NOMO-1 treated with dmso at 0.1 percent for 144 hours (cell line): Measurements from ENCODE around the gene PLCB1.

ENCODE experiments used
- DNase-seq: peaks from one replicate; lab custom pipeline; 2025; ENCODE audit not compliant: unreplicated experiment; lab: John Stamatoyannopoulos, UW

Gene PLCB1

GRCh38 chr20:8525017-8525343 lies 392.9 kb downstream of the PLCB1 start:
- no peak for DNase-seq

DNA sequence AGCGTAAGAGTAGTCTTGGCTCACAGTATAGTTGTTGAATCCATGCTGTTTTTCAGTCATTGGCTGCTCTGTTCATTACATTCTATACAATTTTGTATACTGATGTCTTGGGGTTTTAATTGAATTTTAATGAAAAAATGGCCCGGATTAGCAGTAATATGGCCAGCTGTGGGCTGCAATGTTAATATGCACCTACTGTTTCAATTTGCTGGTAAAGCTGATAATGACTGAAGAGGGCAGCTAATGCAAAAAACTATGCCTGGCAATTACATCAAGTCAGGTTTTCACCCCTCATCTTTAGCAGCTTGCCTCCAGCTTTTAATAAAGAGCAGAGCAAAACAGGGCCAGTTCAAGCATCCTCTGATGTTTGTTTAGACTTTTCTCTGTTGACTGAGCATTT lies 394.5 kb downstream of the PLCB1 start:
- DNase-seq = no peak

DNA sequence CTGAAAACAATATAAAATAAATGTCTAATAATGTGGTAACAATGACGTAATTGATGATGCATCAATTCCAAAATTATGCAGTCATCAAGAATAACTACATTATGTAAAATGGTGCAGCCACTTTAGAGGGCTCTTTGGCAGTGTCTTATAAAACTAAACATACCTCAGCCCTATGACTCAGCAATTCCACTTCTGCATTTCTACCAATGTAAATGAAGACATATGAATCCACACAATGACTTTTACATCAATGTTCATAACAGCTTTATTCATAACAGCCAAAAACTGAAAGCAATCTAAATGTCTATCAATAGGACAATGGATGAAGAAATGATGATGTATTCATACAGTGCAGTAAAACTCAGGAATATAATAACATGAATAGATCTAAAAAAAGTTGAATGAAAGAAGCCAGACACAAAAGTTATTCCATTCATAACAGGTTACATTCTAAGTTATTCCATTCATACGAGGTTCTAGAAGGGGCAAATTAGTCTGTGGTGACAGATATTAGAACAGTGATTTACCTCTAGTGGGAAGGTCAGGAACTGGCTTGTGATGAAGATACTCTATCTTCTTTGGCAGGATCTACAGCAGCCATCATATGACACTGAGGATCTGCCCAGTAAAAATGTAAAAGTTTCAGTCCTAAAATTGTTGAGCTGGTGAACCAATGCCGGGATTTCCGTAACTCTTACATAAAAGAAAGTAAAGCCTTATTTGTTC lies 396.1 kb downstream of the PLCB1 start:
- peak; percentile 25 for DNase-seq

DNA sequence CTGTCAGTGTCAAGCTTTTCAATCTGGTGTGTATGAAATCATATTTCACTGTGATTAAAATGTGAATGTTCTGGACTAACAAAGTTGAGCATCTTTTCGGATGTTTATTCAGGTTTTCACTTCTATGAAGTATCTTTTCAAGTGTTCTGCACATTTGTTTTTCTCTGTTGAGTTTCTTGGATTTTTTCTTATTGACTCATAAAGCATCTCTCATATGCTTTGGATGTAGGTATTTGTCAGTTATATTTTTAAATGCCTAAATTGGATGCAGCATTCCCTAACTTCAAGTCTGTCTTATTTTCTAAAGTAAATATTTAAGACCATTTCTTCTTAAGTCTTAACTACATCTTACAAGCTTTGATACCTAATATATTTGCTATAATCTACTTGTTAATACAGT lies 398.0 kb downstream of the PLCB1 start:
- no peak for DNase-seq

GRCh38 chr20:8532169-8532568 lies 400.1 kb downstream of the PLCB1 start:
- DNase-seq = no peak

- DNase-seq = no peak
Measured at GRCh38 chr20:8534368-8535160, 402.5 kb downstream of the PLCB1 start.

GRCh38 chr20:8535403-8536261 lies 403.6 kb downstream of the PLCB1 start:
- DNase-seq = peak; percentile 11

GRCh38 chr20:8536262-8536618 lies 404.2 kb downstream of the PLCB1 start:
- no peak for DNase-seq

DNA sequence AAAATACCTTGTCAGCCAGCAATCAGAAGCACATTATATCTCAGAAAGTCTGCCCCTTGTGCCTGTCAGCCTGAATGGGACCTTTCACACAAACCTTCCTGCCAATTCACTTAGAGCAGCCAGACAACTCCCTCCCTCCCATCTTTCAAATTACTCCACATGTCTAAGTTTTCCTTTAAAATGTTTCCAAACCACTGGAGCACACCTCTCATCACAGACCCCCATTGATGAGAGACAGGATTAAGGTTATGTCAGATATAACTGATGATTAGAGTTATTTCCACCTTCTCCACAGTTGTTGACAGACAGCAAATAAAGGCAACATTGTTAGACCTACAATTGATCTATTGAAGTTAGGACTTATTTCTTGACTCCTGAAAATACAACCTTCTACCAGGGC lies 408.4 kb downstream of the PLCB1 start:
- DNase-seq = no peak

DNA sequence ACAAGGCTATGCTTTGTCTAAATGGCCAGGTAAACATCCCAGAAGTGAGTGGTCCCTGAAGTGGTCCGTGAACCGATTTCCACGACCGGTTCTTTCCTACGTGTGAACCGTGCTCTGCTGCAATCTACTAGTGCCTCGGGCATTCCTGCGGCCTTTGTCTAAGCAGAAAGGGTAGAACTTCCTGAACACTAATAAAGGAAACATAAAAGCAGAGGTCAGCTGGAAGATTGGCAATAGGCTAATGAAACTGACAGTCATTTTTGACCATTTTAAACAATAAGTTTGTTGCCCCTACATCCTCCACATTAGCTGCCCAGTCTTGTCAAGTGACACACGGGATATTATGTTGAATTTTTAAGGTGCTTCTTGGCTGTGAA lies 410.0 kb downstream of the PLCB1 start:
- no peak for DNase-seq

DNA sequence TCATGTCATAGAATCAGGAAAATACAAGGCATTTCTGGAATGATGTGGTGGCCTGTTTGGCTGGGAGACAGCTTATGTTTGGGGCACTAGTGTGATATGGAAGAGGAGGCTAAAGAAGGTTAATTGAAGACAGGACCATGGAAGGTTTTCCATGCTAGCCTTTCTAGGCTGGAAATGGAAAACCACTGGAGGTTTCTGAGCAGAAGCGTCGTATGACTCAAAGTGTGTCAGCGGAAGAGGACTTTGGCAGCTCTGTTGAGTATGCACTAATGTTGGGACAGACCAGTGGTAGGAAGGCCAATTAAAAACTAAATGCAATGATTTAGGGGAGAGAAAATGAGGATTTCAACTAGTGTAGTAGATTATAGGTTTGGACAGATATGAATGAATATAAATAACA lies 413.1 kb downstream of the PLCB1 start:
- DNase-seq = no peak

- no peak for DNase-seq
Measured at GRCh38 chr20:8547035-8547650, 415.1 kb downstream of the PLCB1 start.

DNA sequence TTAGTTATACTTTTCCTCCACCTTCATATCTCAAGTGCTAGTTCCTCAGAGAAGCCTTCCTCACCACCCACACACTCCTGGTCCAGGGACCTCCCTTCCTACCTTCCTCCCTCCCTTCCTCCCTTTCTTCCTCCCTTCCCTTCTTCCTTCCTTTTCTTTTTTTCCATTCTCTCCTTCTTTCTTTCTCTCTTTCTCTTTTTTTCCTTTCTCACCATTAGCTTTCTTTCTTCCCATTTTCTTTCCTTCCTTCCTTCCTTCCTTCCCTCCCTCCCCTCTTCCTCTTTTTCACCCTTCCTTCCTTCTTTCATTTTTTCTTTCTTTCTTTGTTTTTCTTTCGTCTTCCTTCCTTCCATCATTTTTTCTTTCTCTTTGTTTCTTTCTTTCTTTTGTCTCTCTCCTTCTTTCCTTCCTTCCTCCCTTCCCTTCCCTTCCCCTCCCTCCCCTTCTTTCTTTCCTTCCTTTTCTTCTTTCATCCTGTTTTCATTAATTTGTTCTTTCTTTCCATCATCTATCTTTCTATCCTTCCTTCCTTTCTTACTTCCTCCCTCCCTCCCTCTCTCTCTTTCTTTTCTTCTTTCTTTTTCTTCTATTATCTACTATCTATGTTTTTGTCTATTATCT lies 416.0 kb downstream of the PLCB1 start:
- DNase-seq = no peak

GRCh38 chr20:8549192-8549591 lies 417.1 kb downstream of the PLCB1 start:
- DNase-seq = no peak

GRCh38 chr20:8557711-8558110 lies 425.6 kb downstream of the PLCB1 start:
- DNase-seq = no peak

- no peak for DNase-seq
Measured at GRCh38 chr20:8562356-8562755, 430.3 kb downstream of the PLCB1 start.

GRCh38 chr20:8568075-8568474 lies 436.0 kb downstream of the PLCB1 start:
- DNase-seq = no peak

- no peak for DNase-seq
Measured at GRCh38 chr20:8569766-8570165, 437.7 kb downstream of the PLCB1 start.

DNA sequence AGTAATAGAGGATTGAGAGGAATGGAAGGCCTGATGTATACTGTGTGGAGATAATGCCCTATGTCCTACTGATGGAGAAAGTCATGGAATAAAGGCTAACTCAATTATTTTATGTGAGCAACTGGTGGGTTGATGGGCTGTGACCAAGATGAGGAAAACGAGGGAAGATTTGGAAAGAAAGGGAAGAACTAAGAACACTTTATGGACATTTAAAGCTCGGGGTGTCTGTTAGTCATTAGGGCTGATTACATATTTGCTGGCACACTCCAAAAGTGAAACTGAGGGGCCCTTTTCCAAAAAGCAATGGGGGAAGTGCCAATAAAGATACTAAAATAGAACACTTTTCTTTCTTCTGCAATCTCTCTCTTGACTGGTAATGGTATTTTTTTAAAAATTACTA lies 439.5 kb downstream of the PLCB1 start:
- no peak for DNase-seq

DNA sequence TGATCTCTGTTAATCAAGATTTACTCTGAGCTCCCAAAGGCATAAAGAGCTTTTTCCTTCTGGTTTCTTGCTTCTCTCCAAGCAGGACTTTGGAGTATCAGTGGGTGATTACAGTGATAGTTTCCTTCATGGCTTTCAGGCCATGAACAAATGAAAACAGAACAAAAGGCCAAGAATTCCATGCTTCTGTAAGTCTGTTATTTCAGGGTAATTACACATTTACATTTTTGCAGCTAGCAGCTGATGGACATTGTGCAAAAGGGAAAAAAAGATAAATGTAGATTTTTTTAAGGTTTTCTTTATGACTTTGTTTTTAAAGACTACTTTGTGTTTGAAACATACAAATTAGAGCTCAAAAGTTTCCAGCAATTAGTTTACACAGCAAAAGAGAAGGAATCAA lies 441.6 kb downstream of the PLCB1 start:
- DNase-seq = no peak

DNA sequence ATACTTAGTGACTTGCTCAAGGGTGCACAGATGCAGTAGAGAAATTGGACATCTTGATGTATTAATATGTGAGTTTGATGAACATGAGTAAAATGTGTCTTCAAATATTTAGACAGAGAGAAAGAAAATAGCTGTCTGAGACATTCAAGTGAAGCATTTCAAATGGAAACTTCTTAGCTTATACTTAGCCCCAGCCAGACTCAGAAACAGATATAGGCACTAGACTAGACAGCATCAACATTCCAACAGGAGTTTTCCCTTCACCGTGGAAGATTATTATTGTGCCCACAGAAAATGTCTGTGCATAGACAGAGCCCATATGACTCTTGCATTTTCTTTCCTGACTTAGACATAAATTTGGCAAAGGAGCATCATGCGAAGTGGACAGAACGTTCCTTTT lies 443.0 kb downstream of the PLCB1 start:
- DNase-seq = no peak
